ENCODE measurements around the gene AP3B2. TPM values are rescaled to one million over a fixed set of nuclear protein-coding genes. Genes with fewer than 3 reads are reported as not detected.

Gene AP3B2
- total and polyA plus RNA-seq, 4 donors, result 0.10 to 0.33 TPM; not detected in 2

GRCh38 chr15:82643992-82644391 lies 65.7 kb downstream of the AP3B2 start:
- Histone ChIP-seq H3K27me3 (ENCODE audit: control insufficient read depth in 4 of 4, insufficient read depth in 4 of 4, low read length in 3 of 4) (peaks cover 5 to 28% (median 20%) of the 10 kb centered on the region in 4 donors), H3K4me3 (ENCODE audit: low read depth in 1 of 3, low read length in 3 of 3) (no peak overlapping the region), H3K27ac (ENCODE audit: low read depth in 1 of 2, low read length in 2 of 2) (no peak overlapping the region), H3K9me3 (ENCODE audit: control insufficient read depth in 4 of 4, low read length in 3 of 4) (no peaks in the 10 kb centered on the region), H3K9ac (ENCODE audit: low read depth in 1 of 2, low read length in 2 of 2) (no peak overlapping the region), H3K36me3 (ENCODE audit: control insufficient read depth in 4 of 4, insufficient read depth in 3 of 4, low read depth in 1 of 4, low read length in 3 of 4) (no peaks in the 10 kb centered on the region), H3K4me1 (ENCODE audit: control insufficient read depth in 4 of 4, insufficient read depth in 4 of 4, low read length in 3 of 4) (peaks cover 4 to 16% (median 10%) of the 10 kb centered on the region in 4 donors)
- WGBS, result 51% methylated on average over 3 of the region's 3 CpGs
- no peak for DNase-seq (ENCODE audit: low spot score)
- TF ChIP-seq SP1 (IDR thresholded peaks at IDR 0.05), result no peak
- TF ChIP-seq RXRA (IDR thresholded peaks at IDR 0.05), result no peak
- TF ChIP-seq REST (IDR thresholded peaks at IDR 0.05), result no peak
- no peak for TF ChIP-seq FOXA1 (IDR thresholded peaks at IDR 0.05)
- no peak for TF ChIP-seq CTCF (IDR thresholded peaks at IDR 0.05; ENCODE audit: low read depth, low read length, missing input control)
- no peak for TF ChIP-seq EGR1 (IDR thresholded peaks at IDR 0.05; ENCODE audit: low read depth in 2 of 2)
- TF ChIP-seq NR2F2 (IDR thresholded peaks at IDR 0.05), result no peak
- TF ChIP-seq, protein P1, sequence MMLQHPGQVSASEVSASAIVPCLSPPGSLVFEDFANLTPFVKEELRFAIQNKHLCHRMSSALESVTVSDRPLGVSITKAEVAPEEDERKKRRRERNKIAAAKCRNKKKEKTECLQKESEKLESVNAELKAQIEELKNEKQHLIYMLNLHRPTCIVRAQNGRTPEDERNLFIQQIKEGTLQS (IDR thresholded peaks at IDR 0.05), result no peak
- no peak for TF ChIP-seq JUND (IDR thresholded peaks at IDR 0.05)
- no peak for TF ChIP-seq GABPA (IDR thresholded peaks at IDR 0.05 in 1 of 2, conservative IDR thresholded peaks at IDR 0.05 in 1 of 2)
- no peak for TF ChIP-seq ZBTB33 (IDR thresholded peaks at IDR 0.05)
- no peak for TF ChIP-seq FOXA2 (IDR thresholded peaks at IDR 0.05)
- TF ChIP-seq YY1 (IDR thresholded peaks at IDR 0.05), result no peak
- TF ChIP-seq HNF4G (IDR thresholded peaks at IDR 0.05), result no peak
- no peak for TF ChIP-seq RAD21 (IDR thresholded peaks at IDR 0.05)
- TF ChIP-seq HNF4A (conservative IDR thresholded peaks at IDR 0.05), result no peak
- no peak for TF ChIP-seq TAF1 (conservative IDR thresholded peaks at IDR 0.05)
- TF ChIP-seq, protein P2, sequence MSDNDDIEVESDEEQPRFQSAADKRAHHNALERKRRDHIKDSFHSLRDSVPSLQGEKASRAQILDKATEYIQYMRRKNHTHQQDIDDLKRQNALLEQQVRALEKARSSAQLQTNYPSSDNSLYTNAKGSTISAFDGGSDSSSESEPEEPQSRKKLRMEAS (IDR thresholded peaks at IDR 0.05), result no peak

Data from liver (tissue), 9 donors.